HG03565 (cell line): ENCODE data around the gene MAP4K4.
"Not testable (repeated sequence)": the region's sequence is repeated elsewhere in the genome, so short reads cannot be mapped to it uniquely, and the experiment has no call there.

Source experiments
- ATAC-seq: cut with Tn5 transposase; IDR thresholded peaks from one replicate; pipeline ENCODE4 v1.9.1; 2021; ENCODE audit warnings: mild to moderate bottlenecking, moderate library complexity; ENCODE audit not compliant: unreplicated experiment

Gene MAP4K4

DNA sequence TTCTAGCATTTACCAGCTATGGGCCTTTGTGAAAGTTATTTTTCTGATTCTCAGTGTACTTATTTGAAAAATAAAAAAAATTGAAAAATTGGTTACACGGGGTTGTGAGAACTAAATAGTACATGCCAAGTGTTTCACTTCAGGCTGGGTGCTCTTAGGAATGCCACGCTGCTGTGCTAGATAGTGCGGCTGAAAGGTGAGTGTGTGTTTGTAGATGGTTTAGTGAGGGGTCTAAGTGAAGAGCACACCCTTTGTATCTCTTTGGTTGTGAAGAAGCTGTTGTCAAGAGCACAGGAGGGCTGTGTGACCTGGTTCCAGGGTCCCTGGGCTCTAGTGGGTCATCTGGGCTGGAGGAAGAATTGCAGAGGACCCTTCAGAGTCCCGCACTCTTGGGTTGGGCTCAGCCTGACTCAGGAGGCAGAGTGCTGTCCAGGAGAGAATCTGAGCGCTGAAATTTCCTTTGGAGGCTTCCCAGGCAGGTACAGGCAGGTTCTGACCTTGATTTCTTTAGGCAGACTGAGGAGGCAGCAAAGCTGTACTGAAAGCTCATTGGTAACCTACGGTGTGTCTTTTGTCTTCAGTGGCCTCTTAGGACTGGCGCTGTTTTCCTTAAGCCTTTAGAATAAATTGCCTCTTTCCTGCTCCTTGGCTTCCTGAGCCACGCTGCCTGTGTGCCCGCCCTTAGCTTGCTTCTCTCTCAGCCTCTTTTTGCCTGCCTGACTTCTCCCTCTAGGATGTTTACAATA lies 44.4 kb downstream of the MAP4K4 start:
- no peak for ATAC-seq

DNA sequence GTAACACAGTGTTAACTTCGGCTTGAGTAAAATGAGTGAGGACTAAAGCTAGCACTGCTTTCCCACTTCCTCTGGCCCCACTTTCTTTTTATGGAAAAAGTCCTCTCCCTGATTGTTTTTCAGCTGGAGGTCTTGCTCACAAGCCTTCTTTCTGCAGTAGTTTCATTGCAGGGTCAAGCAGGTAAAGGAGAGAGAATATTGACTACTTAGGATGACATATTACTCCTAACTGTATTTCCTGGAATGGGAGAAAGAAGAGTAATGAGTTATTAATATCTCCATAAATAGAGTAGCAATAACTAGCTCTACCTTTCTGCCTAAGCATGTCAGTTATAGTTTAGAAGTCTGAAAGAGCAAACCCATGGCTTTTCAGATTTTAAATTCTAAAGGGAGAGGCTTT lies 45.0 kb downstream of the MAP4K4 start:
- no peak for ATAC-seq

DNA sequence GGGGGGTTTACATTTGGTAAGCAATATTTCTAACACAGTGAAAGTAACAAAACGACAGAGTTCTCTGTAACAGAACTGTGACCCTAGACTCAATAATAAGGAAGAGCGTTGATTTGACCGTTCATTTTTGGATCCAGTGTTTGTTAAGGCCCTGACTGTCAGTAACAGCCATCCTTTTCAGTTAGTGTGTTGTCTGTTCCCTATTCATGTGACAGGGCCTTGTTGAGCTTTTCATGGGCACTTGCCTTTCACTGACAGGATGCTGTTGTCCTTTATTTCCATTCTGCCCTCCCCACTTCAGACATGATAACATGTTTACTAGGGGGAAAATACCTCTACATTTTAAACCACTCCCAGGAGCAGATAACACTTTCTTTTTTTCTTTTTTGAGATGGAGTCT lies 45.8 kb downstream of the MAP4K4 start:
- no peak for ATAC-seq

DNA sequence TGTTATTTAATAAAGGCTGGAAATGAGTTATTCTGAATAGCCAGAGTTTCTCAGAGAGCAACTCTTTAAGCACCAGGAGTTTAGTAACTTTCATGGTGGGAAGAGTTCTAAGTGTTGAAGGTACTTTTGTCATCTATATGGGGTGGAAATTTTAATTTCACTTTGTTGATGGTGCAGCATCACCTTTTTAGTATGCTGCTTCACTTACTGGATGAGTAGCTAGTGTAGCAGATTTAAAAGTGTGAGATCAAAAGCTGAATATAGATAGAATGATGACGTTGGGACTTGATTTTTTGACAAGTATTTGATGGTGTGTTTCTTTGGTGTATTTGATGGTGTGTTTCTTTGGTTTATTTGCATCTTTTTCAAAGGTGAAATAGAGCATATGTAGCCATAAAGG lies 47.3 kb downstream of the MAP4K4 start:
- ATAC-seq: no peak

DNA sequence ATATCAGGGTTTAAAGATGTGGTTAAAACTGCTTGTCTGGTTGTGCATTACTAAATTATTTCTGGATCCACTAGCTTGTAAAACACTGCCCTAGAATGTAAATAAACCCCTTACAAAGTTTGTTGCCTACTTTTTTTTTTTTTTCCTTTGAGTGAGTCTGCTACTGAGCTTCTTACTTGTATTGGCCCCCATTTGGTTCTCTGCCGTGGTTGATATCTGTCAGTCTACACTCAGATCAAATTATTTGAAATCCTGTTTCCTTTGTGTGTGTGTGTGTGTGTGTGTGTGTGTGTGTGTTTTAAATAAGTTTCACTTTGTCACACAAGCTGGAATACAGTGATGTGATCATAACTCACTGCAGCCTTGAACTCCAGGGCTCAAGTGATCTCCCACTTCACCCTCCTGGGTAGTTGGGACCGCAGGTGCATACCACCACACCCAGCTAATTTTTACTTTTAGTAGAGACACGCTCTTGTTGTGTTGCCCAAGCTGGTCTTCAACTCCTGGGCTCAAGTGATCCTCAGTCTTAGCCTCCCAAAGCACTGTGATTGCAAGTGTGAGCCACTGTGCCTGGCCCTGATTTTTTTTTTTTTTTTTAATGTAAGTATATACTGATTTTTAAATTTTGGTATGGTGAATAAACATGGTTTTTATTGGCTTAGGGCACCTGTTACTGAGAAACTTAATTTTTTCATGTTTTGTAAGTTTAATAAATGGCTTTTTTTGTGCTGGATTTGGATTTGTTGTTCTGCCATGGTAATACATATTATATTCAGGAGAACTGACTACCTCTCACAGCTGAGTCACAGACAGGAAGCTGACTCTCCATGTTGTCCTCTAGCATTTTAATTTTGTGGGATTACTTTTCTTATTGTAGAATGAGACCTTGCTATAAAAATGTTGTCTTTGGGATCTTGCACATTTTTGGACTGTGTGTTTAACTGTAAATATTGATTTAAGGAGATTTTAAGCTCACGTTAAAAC lies 48.5 kb downstream of the MAP4K4 start:
- no peak for ATAC-seq

- no peak for ATAC-seq
These were observed 50.5 kb downstream of the MAP4K4 start for GRCh38 chr2:101748000-101748399.

GRCh38 chr2:101748462-101748861 lies 51.0 kb downstream of the MAP4K4 start:
- not testable (repeated sequence) for ATAC-seq

DNA sequence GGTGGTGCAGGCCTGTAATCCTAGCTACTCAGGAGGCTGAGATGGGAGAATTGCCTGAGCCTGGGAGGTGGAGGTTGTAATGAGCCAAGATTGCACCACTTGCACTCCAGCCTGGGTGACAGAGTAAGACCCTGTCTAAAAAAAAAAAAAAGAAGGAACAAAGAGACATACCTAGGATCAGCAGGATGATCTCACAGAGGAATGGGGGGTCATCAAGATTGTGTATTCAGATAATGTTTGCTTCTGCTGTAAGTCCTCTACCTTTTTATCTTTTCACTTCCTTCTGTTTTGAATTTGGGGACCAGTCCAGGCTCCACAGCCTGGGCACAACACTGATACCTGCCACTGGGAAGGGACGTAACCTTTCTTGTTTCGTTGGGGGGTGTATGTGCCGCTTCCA lies 53.2 kb downstream of the MAP4K4 start:
- no peak for ATAC-seq

DNA sequence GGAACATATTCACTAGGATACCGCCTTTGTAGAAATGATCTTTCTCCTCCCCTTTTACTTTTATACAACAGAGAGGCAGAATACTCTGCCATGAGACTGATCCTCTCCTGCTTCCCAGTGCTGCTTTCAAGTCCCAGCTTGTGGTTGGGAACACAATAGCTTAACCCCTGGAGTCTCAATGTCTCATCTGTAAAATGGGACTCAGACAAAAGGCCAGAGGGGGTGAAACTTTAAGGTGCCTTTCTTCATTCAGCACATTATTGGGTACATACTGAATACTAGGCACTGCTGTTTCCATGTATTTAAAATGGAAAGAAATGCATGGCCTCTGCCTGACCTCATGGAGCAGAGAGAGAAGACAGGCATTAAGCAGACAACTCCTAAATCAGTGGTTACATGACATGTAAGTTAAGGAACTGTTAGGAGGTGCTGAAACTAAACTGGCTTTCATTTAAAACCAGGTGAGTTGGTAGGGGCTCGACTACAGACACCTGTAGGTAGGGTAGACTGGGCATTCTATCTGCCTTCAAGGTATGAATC lies 53.8 kb downstream of the MAP4K4 start:
- no peak for ATAC-seq

GRCh38 chr2:101751875-101752619 lies 54.5 kb downstream of the MAP4K4 start:
- peak; percentile 61 for ATAC-seq

DNA sequence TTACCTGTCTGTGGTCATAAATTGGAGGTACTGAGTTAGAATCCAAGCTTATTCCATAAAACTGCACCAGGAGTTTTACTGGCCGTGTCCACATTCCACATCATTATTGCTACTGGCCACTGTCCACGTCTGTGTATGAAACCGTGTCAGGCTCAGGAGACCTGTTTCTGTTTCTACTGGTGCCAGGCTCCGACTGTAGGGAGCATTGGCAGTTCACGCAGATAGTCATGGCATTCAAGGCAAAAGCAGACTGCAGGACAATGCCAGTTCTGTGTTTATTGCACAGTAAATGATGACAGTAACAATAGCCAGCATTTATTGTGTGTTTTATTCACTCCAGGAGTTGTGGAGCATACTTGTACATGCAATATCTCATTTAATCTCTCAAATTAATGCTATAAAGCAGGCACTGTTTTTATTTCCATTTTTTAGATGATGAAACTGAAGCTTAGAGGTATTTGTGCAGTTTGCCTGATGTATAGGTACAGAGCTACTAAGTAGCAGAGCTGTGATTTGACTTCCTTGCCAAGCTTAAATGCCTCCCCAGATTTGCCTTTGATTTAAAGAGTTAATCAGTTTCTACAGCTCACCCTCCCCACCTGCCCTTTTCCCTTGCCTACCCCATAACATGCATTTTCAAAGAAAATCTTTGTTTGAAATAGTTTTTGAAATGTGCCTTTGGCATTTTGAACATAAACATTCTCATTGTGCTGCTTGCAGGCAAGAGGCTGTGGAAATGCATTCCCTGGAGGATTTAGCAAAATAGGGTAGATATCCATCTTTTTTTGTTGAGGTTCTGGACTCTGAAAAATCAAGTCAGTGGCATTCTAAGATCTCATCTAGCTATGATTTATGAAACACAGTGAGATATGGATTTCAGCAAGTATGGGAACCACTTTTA lies 55.5 kb downstream of the MAP4K4 start:
- no peak for ATAC-seq

DNA sequence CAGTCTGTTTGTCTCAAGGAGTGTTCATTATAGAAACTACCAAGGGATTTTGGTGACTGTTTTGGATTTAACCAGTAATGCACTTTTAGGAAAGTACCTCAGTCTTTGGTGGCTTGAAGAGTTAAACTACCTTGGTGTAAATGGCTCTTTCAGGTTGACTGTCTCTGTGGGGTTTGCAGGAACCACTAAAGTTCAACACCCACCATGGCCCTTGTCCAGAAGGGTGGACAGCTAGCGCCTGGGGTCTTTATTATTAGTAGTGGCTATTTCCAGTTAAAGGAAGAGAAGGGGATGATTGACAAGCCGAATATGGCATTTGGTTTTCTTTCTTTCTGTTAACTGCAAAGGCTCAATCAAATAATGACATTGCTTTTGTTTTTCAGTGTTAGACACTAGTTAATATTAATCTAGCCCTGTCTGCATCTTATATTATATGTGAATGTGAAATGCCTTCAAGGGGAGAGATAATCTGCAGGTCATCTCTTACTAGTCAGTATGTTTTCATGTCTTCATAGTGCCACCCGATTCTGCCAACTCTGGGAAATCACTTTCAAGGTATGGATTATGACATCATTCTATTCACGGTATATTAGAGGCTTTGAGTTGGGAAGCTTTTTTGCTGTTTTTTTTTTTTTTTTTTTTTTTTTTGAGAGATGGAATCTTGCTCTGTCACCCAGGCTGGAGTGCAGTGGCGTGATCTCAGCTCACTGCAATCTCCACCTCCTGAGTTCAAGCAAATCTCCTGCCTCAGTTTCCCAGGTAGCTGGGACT lies 56.4 kb downstream of the MAP4K4 start:
- ATAC-seq: peak; percentile 28

- no peak for ATAC-seq
These were observed 57.1 kb downstream of the MAP4K4 start for GRCh38 chr2:101754618-101755017.

GRCh38 chr2:101756266-101756665 lies 58.8 kb downstream of the MAP4K4 start:
- no peak for ATAC-seq

- no peak for ATAC-seq
These were observed 60.5 kb downstream of the MAP4K4 start for GRCh38 chr2:101758001-101758400.

DNA sequence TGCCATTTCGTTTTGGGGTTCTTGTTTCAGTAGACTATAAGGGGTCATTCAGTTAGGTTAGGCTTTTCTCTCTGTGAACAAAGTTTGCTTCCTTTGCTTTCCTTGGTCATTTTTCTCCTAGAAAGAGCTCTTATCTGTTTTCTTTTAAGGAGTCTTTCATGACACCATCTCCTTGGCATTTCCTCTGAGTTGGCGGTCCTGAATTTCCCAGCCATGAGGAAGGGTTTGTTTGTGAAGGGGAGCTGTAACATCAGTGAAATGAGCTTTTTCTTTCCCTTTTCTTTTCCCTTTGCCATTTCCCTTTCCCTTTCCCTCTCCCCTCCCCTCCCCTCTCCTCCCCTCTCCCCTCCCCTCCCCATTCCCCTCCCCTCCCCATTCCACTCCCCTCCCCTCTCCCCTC lies 61.7 kb downstream of the MAP4K4 start:
- no peak for ATAC-seq

DNA sequence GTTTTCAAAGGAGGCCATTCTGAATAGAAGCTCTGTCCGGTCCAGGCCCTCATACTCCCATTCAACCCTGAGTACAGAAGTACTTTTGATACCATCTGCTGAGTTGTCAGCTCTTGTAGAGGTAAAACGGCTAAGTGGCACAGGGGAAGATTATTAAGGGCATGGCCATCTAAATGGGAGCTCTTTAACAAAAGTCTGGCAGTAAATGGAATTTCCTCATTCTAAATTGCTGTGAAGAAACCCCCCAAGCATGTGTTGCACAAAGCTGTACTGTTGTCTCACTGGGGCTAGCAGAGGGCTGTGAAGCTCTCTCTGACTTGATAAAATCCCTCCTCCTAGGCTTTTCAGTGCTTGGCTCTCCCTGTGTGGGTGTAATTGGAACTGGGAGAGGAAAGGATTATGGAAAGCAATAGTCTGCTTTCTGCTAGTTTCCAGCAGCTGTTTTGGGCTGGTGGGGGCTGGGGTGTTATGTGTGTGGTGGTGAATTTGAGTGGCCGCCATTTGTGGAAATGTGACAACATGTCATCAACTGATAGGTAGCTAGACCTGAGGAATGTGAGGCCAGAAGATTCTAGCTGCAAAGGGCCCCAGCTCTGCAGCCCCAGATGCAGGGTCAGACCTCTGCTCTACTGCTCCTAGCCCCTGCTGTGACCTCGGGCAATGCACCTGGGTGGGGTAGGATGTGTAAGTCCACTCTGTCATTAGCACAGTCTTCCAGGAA lies 65.1 kb downstream of the MAP4K4 start:
- no peak for ATAC-seq

DNA sequence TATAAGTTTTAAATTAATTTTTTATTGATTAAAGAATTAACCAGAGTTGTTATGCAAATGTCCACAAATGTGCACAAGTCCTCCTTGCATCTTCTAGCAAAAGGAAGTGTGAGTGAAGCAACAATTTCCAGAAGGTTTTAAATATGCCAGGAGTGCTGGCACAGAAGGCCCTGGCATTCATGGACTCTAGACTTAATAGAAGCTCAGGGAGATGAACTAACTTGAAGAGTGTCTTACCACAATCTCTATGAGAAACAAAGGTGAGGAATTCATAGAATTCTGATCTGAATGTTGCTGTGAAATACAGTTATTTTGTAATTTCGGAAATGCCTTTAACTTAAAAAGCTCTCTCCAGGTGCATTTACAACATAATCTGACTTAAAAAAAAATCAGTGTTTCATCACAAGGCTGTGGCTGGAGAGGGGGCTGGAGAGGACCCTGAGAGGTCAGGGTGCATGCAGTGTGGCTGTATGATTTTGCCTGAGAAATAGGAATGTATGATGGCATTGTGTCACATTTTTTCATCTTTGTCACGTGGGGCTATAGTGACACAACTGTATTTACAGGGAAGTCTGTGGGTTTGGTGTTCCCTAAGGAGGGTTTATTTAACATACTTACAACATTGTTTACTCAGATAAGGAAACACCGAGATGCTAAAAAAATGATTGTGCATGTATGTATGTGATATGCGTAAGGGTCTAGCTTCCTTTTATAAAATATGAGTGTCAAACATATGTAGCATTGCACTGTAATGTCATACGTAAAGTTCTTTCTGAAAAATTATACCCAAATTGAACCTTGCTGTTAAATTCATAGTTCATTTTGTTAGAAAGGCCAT lies 66.2 kb downstream of the MAP4K4 start:
- ATAC-seq: no peak
